ENCODE data around the gene ATP6V0D1.

Gene ATP6V0D1

DNA sequence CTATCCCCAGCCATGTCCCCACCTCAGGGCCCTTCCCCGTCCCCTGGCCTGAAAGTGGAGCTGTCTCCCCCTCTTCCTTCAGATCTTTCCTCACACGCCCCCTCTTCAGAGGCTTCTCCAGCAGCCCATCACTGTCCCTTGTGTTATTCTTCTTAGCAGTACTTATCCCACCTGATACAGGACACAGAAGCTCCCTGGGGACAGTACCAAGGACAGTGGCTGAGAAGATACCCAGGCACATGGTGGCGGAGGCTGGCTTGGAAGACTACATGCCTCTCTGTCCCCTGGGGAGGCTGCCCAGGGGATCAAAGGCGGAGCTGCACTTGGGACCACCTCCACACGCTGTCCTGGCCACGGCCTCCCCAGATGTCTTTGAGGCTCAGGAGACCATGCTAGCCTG is 26.1 kb downstream of the ATP6V0D1 start:
- no peak overlapping the region for H3K4me3 ChIP-seq (ENCODE audit: insufficient read length, low read depth)
- H3K9me3 ChIP-seq (ENCODE audit: insufficient read depth, low read length), result no peaks in the 10 kb centered on the region
- H3K36me3 ChIP-seq (ENCODE audit: insufficient read depth, insufficient read length, low read length), result peaks cover 51% of the 10 kb centered on the region
- TF ChIP-seq ZNF274 (IDR thresholded peaks at IDR 0.05; ENCODE audit: low read depth, low read length) (no peak), SUZ12 (IDR thresholded peaks at IDR 0.05; ENCODE audit: extremely low read depth, insufficient read depth, insufficient read length) (no peak), YY1 (IDR thresholded peaks at IDR 0.05; ENCODE audit: insufficient read depth, insufficient read length) (no peak)
- no peak for DNase-seq (ENCODE audit: low read depth, low spot score)
- peaks cover 22% of the 10 kb centered on the region for H3K4me1 ChIP-seq (ENCODE audit: insufficient read depth, insufficient read length)
- H3K9ac ChIP-seq (ENCODE audit: insufficient read length, low read depth), result no peak overlapping the region
- H3K27me3 ChIP-seq (ENCODE audit: insufficient read depth, insufficient read length), result no peaks in the 10 kb centered on the region

DNA sequence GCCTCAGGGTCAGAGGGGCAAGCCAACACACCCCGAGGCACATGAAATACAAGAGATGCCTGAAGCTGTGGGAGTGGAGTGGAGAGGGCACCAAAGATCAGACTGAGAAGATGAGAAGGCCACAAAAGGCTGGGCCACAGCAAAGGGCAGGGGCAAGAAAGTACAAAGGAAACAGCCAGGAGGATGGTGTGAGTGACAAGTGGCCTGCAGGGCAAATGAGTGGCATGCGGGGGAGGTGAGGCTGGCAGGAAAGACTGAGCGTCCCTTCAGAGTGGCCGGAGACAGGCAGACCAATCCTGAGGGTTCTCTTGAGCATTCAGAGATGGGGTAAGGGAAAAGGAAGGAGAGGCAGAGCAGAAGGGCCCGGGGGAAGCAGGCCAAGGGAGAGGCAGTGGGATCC is 26.9 kb downstream of the ATP6V0D1 start:
- Histone ChIP-seq H3K9ac (ENCODE audit: insufficient read length, low read depth) (no peak overlapping the region), H3K4me3 (ENCODE audit: insufficient read length, low read depth) (no peak overlapping the region)

GRCh38 chr16:67451704-67452435 is 29.1 kb downstream of the ATP6V0D1 start:
- no peak overlapping the region for H3K9ac ChIP-seq (ENCODE audit: insufficient read length, low read depth)
- TF ChIP-seq YY1 (IDR thresholded peaks at IDR 0.05; ENCODE audit: insufficient read depth, insufficient read length), result no peak
- no peak for TF ChIP-seq SUZ12 (IDR thresholded peaks at IDR 0.05; ENCODE audit: extremely low read depth, insufficient read depth, insufficient read length)
- no peak for TF ChIP-seq ZNF274 (IDR thresholded peaks at IDR 0.05; ENCODE audit: low read depth, low read length)
- H3K4me3 ChIP-seq (ENCODE audit: insufficient read length, low read depth), result no peak overlapping the region
- DNase-seq (ENCODE audit: low read depth, low spot score), result no peak
- H3K36me3 ChIP-seq (ENCODE audit: insufficient read depth, insufficient read length, low read length), result peaks cover 60% of the 10 kb centered on the region
- 0 out of 2 replicates have a peak, but pooled peaks cover 5% of the 10 kb centered on the region for H3K9me3 ChIP-seq (ENCODE audit: insufficient read depth, low read length)
- H3K27me3 ChIP-seq (ENCODE audit: insufficient read depth, insufficient read length), result no peaks in the 10 kb centered on the region
- peaks cover 10% of the 10 kb centered on the region for H3K4me1 ChIP-seq (ENCODE audit: insufficient read depth, insufficient read length)

More for the DNA sequence above, 26.9 kb downstream of the ATP6V0D1 start:
- H3K27me3 ChIP-seq (ENCODE audit: insufficient read depth, insufficient read length), result no peaks in the 10 kb centered on the region
- no peak for DNase-seq (ENCODE audit: low read depth, low spot score)
- peaks cover 58% of the 10 kb centered on the region for H3K36me3 ChIP-seq (ENCODE audit: insufficient read depth, insufficient read length, low read length)
- H3K4me1 ChIP-seq (ENCODE audit: insufficient read depth, insufficient read length), result peaks cover 16% of the 10 kb centered on the region
- H3K9me3 ChIP-seq (ENCODE audit: insufficient read depth, low read length), result no peaks in the 10 kb centered on the region
- TF ChIP-seq SUZ12 (IDR thresholded peaks at IDR 0.05; ENCODE audit: extremely low read depth, insufficient read depth, insufficient read length) (no peak), YY1 (IDR thresholded peaks at IDR 0.05; ENCODE audit: insufficient read depth, insufficient read length) (no peak), ZNF274 (IDR thresholded peaks at IDR 0.05; ENCODE audit: low read depth, low read length) (no peak)

GRCh38 chr16:67451061-67451703 is 29.8 kb downstream of the ATP6V0D1 start:
- Histone ChIP-seq H3K4me3 (ENCODE audit: insufficient read length, low read depth) (no peak overlapping the region), H3K9me3 (ENCODE audit: insufficient read depth, low read length) (0 out of 2 replicates have a peak, but pooled peaks cover 5% of the 10 kb centered on the region), H3K27me3 (ENCODE audit: insufficient read depth, insufficient read length) (no peaks in the 10 kb centered on the region), H3K4me1 (ENCODE audit: insufficient read depth, insufficient read length) (peaks cover 16% of the 10 kb centered on the region), H3K9ac (ENCODE audit: insufficient read length, low read depth) (no peak overlapping the region), H3K36me3 (ENCODE audit: insufficient read depth, insufficient read length, low read length) (peaks cover 62% of the 10 kb centered on the region)
- no peak for TF ChIP-seq ZNF274 (IDR thresholded peaks at IDR 0.05; ENCODE audit: low read depth, low read length)
- no peak for TF ChIP-seq YY1 (IDR thresholded peaks at IDR 0.05; ENCODE audit: insufficient read depth, insufficient read length)
- no peak for TF ChIP-seq SUZ12 (IDR thresholded peaks at IDR 0.05; ENCODE audit: extremely low read depth, insufficient read depth, insufficient read length)
- DNase-seq (ENCODE audit: low read depth, low spot score), result no peak

DNA sequence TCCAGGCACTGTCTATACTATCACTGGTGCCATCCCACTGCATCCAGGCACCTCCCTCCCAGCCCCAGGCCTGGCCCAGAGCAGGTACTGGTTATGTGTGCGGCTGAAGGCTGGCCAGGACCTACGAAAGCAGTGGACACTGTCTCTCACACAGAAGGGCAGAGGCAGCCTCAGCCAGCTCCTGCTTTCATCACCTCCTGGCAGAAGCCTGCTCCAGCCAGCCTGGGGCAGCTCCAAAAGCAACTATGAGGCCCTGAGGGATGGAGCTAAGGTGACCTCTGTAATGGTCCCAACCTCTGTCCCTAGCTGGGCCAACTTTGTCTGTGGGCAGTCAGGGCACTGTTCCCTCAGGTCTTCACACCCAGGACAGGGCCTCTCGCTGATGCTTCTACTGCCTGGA is 31.2 kb downstream of the ATP6V0D1 start:
- no peaks in the 10 kb centered on the region for H3K27me3 ChIP-seq (ENCODE audit: insufficient read depth, insufficient read length)
- H3K36me3 ChIP-seq (ENCODE audit: insufficient read depth, insufficient read length, low read length), result peaks cover 70% of the 10 kb centered on the region
- H3K9ac ChIP-seq (ENCODE audit: insufficient read length, low read depth), result no peak overlapping the region

GRCh38 chr16:67449336-67449735 is 31.6 kb downstream of the ATP6V0D1 start:
- TF ChIP-seq SUZ12 (IDR thresholded peaks at IDR 0.05; ENCODE audit: extremely low read depth, insufficient read depth, insufficient read length) (no peak), ZNF274 (IDR thresholded peaks at IDR 0.05; ENCODE audit: low read depth, low read length) (no peak), YY1 (IDR thresholded peaks at IDR 0.05; ENCODE audit: insufficient read depth, insufficient read length) (no peak)
- no peak overlapping the region for H3K9ac ChIP-seq (ENCODE audit: insufficient read length, low read depth)
- peaks cover 24% of the 10 kb centered on the region for H3K4me1 ChIP-seq (ENCODE audit: insufficient read depth, insufficient read length)

More for the DNA sequence above, 31.2 kb downstream of the ATP6V0D1 start:
- Histone ChIP-seq H3K4me3 (ENCODE audit: insufficient read length, low read depth) (no peak overlapping the region), H3K4me1 (ENCODE audit: insufficient read depth, insufficient read length) (peaks cover 20% of the 10 kb centered on the region), H3K9me3 (ENCODE audit: insufficient read depth, low read length) (0 out of 2 replicates have a peak, but pooled peaks cover 5% of the 10 kb centered on the region)
- no peak for TF ChIP-seq ZNF274 (IDR thresholded peaks at IDR 0.05; ENCODE audit: low read depth, low read length)
- TF ChIP-seq SUZ12 (IDR thresholded peaks at IDR 0.05; ENCODE audit: extremely low read depth, insufficient read depth, insufficient read length), result no peak
- no peak for TF ChIP-seq YY1 (IDR thresholded peaks at IDR 0.05; ENCODE audit: insufficient read depth, insufficient read length)
- DNase-seq (ENCODE audit: low read depth, low spot score), result no peak

GRCh38 chr16:67448580-67448979 is 32.4 kb downstream of the ATP6V0D1 start:
- Histone ChIP-seq H3K36me3 (ENCODE audit: insufficient read depth, insufficient read length, low read length) (peaks cover 80% of the 10 kb centered on the region), H3K4me1 (ENCODE audit: insufficient read depth, insufficient read length) (peaks cover 22% of the 10 kb centered on the region), H3K27me3 (ENCODE audit: insufficient read depth, insufficient read length) (no peaks in the 10 kb centered on the region), H3K9ac (ENCODE audit: insufficient read length, low read depth) (no peak overlapping the region), H3K9me3 (ENCODE audit: insufficient read depth, low read length) (0 out of 2 replicates have a peak, but pooled peaks cover 5% of the 10 kb centered on the region), H3K4me3 (ENCODE audit: insufficient read length, low read depth) (no peak overlapping the region)
- no peak for DNase-seq (ENCODE audit: low read depth, low spot score)
- TF ChIP-seq ZNF274 (IDR thresholded peaks at IDR 0.05; ENCODE audit: low read depth, low read length) (no peak), YY1 (IDR thresholded peaks at IDR 0.05; ENCODE audit: insufficient read depth, insufficient read length) (no peak), SUZ12 (IDR thresholded peaks at IDR 0.05; ENCODE audit: extremely low read depth, insufficient read depth, insufficient read length) (no peak)

More at GRCh38 chr16:67449336-67449735, 31.6 kb downstream of the ATP6V0D1 start:
- no peak for DNase-seq (ENCODE audit: low read depth, low spot score)
- peaks cover 74% of the 10 kb centered on the region for H3K36me3 ChIP-seq (ENCODE audit: insufficient read depth, insufficient read length, low read length)
- 0 out of 2 replicates have a peak, but pooled peaks cover 5% of the 10 kb centered on the region for H3K9me3 ChIP-seq (ENCODE audit: insufficient read depth, low read length)
- no peaks in the 10 kb centered on the region for H3K27me3 ChIP-seq (ENCODE audit: insufficient read depth, insufficient read length)
- H3K4me3 ChIP-seq (ENCODE audit: insufficient read length, low read depth), result no peak overlapping the region

All from NT2/D1 (cell line).